H7 (cell line): ENCODE data around the gene TMSB4Y. TPM values are rescaled to one million over a fixed set of nuclear protein-coding genes. Genes with fewer than 3 reads are reported as not detected.

Experiments used
- total RNA-seq: library from RNA; depleted of rRNA; stranded (reverse); fragments of >200 nt; shearing (Covaris generic); gene quantifications from 2 replicates; pipeline ENCODE4 v1.2.3, GENCODE V29; 2014; rRNA removed

The TMSB4Y gene
- total RNA-seq, 1 experiment from 2014 or later: not detected

Other genes starting within 250 kb of the TMSB4Y start
- gene UTY, start 223.9 kb upstream of the TMSB4Y start, total RNA-seq: not detected in 2 replicates